Transverse colon (tissue), 4 donors: ENCODE results near the gene MFSD8.

ENCODE experiments used
- EP300 ChIP-seq: sonication (generic); formaldehyde crosslinking; IDR thresholded peaks from one replicate; pipeline ENCODE4 v1.6.1; 2017; ENCODE audit warnings: antibody characterized with exemption, low read depth
- POLR2A ChIP-seq: fragments of 450-650 bp; IDR thresholded peaks from one replicate; pipeline ENCODE4 v1.6.1; 2016; ENCODE audit warnings: antibody characterized with exemption, mild to moderate bottlenecking, moderate library complexity
- POLR2AphosphoS5 ChIP-seq, 3 donors: sonication (generic); formaldehyde crosslinking; IDR thresholded peaks; one replicate each; pipeline ENCODE4 v1.6.1; 2016; ENCODE audit warnings: antibody characterized with exemption in 3 of 3
- TF ChIP-seq, protein P1 (sequence below), 5 experiments: fragments of 200-600 bp in 3 of 5; fragments of 450-650 bp in 2 of 5; sonication (generic) in 3 of 5; IDR thresholded peaks; 1 replicate in 2 of 5; 2 replicates in 3 of 5; pipeline ENCODE4 v1.5.1; 2016 to 2017; ENCODE audit warnings: antibody characterized with exemption in 5 of 5, inconsistent platforms in 3 of 5, mild to moderate bottlenecking in 2 of 5, moderate library complexity in 1 of 5

- TF ChIP-seq POLR2AphosphoS5 (IDR thresholded peaks at IDR 0.05) (no peak), POLR2A (no peak), EP300 (no peak)
- TF ChIP-seq, protein P1, sequence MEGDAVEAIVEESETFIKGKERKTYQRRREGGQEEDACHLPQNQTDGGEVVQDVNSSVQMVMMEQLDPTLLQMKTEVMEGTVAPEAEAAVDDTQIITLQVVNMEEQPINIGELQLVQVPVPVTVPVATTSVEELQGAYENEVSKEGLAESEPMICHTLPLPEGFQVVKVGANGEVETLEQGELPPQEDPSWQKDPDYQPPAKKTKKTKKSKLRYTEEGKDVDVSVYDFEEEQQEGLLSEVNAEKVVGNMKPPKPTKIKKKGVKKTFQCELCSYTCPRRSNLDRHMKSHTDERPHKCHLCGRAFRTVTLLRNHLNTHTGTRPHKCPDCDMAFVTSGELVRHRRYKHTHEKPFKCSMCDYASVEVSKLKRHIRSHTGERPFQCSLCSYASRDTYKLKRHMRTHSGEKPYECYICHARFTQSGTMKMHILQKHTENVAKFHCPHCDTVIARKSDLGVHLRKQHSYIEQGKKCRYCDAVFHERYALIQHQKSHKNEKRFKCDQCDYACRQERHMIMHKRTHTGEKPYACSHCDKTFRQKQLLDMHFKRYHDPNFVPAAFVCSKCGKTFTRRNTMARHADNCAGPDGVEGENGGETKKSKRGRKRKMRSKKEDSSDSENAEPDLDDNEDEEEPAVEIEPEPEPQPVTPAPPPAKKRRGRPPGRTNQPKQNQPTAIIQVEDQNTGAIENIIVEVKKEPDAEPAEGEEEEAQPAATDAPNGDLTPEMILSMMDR (IDR thresholded peaks at IDR 0.05): no peak
Observed at GRCh38 chr4:127917151-127917550, 47.8 kb downstream of the MFSD8 start.
